HepG2 (cell line): ENCODE results near the gene RBM15B. TPM values are rescaled to one million over a fixed set of nuclear protein-coding genes. Genes with fewer than 3 reads are reported as not detected.

Experiments used
- CREM ChIP-seq, 2 experiments: sonication (generic) in 1 of 2; formaldehyde crosslinking in 1 of 2; IDR thresholded peaks; 2 replicates each; pipeline versions ENCODE4 v1.4.0 to v1.6.1; 2016 to 2020; ENCODE audit warnings: antibody characterized with exemption in 1 of 2, mild to moderate bottlenecking in 1 of 2, missing genetic modification reagents in 1 of 2
- DNMT1 ChIP-seq: sonication (generic); formaldehyde crosslinking; IDR thresholded peaks from 2 replicates; pipeline ENCODE4 v1.5.1; 2020; ENCODE audit warnings: mild to moderate bottlenecking, missing genetic modification reagents
- FLYWCH1 ChIP-seq: sonication (generic); formaldehyde crosslinking; IDR thresholded peaks from 2 replicates; pipeline ENCODE4 v1.8.1; 2023; ENCODE audit warnings: mild to moderate bottlenecking, missing genetic modification reagents
- FOXM1 ChIP-seq: sonication (generic); formaldehyde crosslinking; IDR thresholded peaks from 2 replicates; pipeline ENCODE4 v1.5.0; 2020; ENCODE audit warnings: missing genetic modification reagents
- HCFC1 ChIP-seq: fragments of 150-350 bp; IDR thresholded peaks from 2 replicates; pipeline ENCODE4 v1.6.1; 2014; ENCODE audit warnings: low read depth, low read length
- HNRNPH1 ChIP-seq: fragments of 200-400 bp; formaldehyde crosslinking; optimal IDR thresholded peaks from 2 replicates; pipeline ENCODE3; 2017; ENCODE audit warnings: mild to moderate bottlenecking, low read depth, low read length
- MAFG ChIP-seq: sonication (generic); formaldehyde crosslinking; IDR thresholded peaks from 2 replicates; pipeline ENCODE4 v1.5.1; 2020; ENCODE audit warnings: mild to moderate bottlenecking, missing genetic modification reagents
- NFE2L2 ChIP-seq: fragments of 150-350 bp; IDR thresholded peaks from 2 replicates; pipeline ENCODE4 v1.6.1; 2014; ENCODE audit warnings: low read length
- PHF20 ChIP-seq: sonication (generic); formaldehyde crosslinking; IDR thresholded peaks from 2 replicates; pipeline ENCODE4 v1.5.0; 2020; ENCODE audit warnings: mild to moderate bottlenecking, missing genetic modification reagents
- SETDB1 ChIP-seq: sonication (generic); formaldehyde crosslinking; IDR thresholded peaks from 2 replicates; pipeline ENCODE4 v1.5.1; 2020; ENCODE audit warnings: missing genetic modification reagents, mild to moderate bottlenecking, borderline replicate concordance
- ZBTB38 ChIP-seq: sonication (generic); formaldehyde crosslinking; IDR thresholded peaks from 2 replicates; pipeline ENCODE4 v1.5.1; 2020; ENCODE audit warnings: mild to moderate bottlenecking, missing genetic modification reagents
- ZNF12 ChIP-seq: sonication (generic); formaldehyde crosslinking; IDR thresholded peaks from 2 replicates; pipeline ENCODE4 v1.5.0; 2020; ENCODE audit warnings: missing genetic modification reagents
- ZNF33B ChIP-seq: sonication (generic); formaldehyde crosslinking; IDR thresholded peaks from 2 replicates; pipeline ENCODE4 v1.5.1; 2020; ENCODE audit warnings: mild to moderate bottlenecking, missing genetic modification reagents
- ZNF367 ChIP-seq: sonication (generic); formaldehyde crosslinking; IDR thresholded peaks from 2 replicates; pipeline ENCODE4 v1.4.0; 2020; ENCODE audit warnings: missing genetic modification reagents, borderline replicate concordance
- ZNF749 ChIP-seq: sonication (generic); formaldehyde crosslinking; IDR thresholded peaks from 2 replicates; pipeline ENCODE4 v1.8.0; 2022; ENCODE audit warnings: mild to moderate bottlenecking, missing genetic modification reagents, moderate library complexity, borderline replicate concordance
- polyA plus RNA-seq, 8 experiments: library from polyadenylated mRNA; depleted of rRNA in 3 of 8; stranded (reverse) in 7 of 8; unstranded in 1 of 8; fragments of >200 nt; fragmentation: Illumina TruSeq in 4 of 8; extraction: Trizol in 4 of 8; gene quantifications; 2 replicates each; pipeline versions ENCODE4 v1.2.1 to v1.2.3, GENCODE V29; 2011 to 2016; ENCODE audit warnings: low read depth in 4 of 8, missing spikeins in 1 of 8, mixed read lengths in 1 of 8; ENCODE audit not compliant: insufficient read depth in 1 of 8
- total RNA-seq, 5 experiments: library from RNA; depleted of rRNA; stranded (reverse); fragments of >200 nt; fragmentation: Illumina TruSeq; extraction: Trizol; gene quantifications; 2 replicates each; pipeline ENCODE4 v1.2.3, GENCODE V29; 2016; ENCODE audit warnings: low read depth in 1 of 5
- TF ChIP-seq, protein P1 (sequence below): sonication (generic); formaldehyde crosslinking; conservative IDR thresholded peaks from 2 replicates; pipeline ENCODE4 v1.8.1; 2023; ENCODE audit warnings: missing genetic modification reagents
- TF ChIP-seq, protein P2 (sequence below): sonication (generic); formaldehyde crosslinking; IDR thresholded peaks from 2 replicates; pipeline ENCODE4 v1.4.0; 2020; ENCODE audit warnings: mild to moderate bottlenecking, missing genetic modification reagents
- TF ChIP-seq, protein P3 (sequence below): sonication (generic); formaldehyde crosslinking; IDR thresholded peaks from 2 replicates; pipeline ENCODE4 v1.4.0; 2020; ENCODE audit warnings: missing genetic modification reagents
- TF ChIP-seq, protein P4 (sequence below): sonication (generic); formaldehyde crosslinking; IDR thresholded peaks from 2 replicates; pipeline ENCODE4 v1.5.0; 2020; ENCODE audit warnings: mild to moderate bottlenecking, missing genetic modification reagents, borderline replicate concordance

The RBM15B gene
- total and polyA plus RNA-seq, 2 of the 13 experiments (the other 11 are each of a cell fraction or from before 2014, with no cell fraction given), result 8.2 to 19.3 TPM

DNA sequence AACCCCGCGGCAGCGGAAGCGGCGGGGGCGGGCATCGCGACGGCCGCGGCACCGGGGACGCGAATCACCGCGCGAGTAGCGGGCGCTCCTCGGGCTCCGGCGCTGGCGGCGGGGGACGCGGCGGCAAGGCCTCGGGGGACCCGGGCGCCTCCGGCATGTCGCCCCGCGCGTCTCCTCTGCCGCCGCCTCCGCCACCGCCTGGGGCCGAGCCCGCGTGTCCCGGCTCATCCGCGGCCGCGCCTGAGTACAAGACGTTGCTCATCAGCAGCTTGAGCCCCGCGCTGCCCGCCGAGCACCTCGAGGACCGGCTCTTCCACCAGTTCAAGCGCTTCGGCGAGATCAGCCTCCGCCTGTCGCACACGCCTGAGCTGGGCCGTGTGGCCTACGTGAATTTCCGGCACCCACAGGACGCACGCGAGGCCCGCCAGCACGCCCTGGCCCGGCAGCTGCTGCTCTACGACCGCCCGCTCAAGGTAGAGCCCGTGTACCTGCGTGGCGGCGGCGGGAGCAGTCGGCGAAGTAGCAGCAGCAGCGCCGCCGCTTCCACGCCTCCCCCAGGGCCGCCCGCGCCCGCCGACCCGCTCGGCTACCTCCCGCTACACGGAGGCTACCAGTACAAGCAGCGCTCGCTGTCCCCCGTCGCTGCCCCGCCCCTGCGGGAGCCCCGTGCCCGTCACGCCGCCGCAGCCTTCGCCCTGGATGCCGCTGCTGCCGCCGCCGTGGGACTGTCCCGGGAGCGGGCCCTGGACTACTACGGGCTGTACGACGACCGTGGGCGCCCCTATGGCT lies 675 bp downstream of the RBM15B start (continued):
- TF ChIP-seq, protein P1, sequence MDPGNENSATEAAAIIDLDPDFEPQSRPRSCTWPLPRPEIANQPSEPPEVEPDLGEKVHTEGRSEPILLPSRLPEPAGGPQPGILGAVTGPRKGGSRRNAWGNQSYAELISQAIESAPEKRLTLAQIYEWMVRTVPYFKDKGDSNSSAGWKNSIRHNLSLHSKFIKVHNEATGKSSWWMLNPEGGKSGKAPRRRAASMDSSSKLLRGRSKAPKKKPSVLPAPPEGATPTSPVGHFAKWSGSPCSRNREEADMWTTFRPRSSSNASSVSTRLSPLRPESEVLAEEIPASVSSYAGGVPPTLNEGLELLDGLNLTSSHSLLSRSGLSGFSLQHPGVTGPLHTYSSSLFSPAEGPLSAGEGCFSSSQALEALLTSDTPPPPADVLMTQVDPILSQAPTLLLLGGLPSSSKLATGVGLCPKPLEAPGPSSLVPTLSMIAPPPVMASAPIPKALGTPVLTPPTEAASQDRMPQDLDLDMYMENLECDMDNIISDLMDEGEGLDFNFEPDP (CRISPR knock-in tag), result 0 out of 2 replicates have a peak, but pooled peaks have one; percentile 77
- no peak for TF ChIP-seq ZNF749 (CRISPR knock-in tag)
- TF ChIP-seq, protein P2, sequence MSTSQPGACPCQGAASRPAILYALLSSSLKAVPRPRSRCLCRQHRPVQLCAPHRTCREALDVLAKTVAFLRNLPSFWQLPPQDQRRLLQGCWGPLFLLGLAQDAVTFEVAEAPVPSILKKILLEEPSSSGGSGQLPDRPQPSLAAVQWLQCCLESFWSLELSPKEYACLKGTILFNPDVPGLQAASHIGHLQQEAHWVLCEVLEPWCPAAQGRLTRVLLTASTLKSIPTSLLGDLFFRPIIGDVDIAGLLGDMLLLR, result no peak; the same call in 1 of the 2 replicates
- TF ChIP-seq HCFC1, result no peak
- TF ChIP-seq, protein P3, sequence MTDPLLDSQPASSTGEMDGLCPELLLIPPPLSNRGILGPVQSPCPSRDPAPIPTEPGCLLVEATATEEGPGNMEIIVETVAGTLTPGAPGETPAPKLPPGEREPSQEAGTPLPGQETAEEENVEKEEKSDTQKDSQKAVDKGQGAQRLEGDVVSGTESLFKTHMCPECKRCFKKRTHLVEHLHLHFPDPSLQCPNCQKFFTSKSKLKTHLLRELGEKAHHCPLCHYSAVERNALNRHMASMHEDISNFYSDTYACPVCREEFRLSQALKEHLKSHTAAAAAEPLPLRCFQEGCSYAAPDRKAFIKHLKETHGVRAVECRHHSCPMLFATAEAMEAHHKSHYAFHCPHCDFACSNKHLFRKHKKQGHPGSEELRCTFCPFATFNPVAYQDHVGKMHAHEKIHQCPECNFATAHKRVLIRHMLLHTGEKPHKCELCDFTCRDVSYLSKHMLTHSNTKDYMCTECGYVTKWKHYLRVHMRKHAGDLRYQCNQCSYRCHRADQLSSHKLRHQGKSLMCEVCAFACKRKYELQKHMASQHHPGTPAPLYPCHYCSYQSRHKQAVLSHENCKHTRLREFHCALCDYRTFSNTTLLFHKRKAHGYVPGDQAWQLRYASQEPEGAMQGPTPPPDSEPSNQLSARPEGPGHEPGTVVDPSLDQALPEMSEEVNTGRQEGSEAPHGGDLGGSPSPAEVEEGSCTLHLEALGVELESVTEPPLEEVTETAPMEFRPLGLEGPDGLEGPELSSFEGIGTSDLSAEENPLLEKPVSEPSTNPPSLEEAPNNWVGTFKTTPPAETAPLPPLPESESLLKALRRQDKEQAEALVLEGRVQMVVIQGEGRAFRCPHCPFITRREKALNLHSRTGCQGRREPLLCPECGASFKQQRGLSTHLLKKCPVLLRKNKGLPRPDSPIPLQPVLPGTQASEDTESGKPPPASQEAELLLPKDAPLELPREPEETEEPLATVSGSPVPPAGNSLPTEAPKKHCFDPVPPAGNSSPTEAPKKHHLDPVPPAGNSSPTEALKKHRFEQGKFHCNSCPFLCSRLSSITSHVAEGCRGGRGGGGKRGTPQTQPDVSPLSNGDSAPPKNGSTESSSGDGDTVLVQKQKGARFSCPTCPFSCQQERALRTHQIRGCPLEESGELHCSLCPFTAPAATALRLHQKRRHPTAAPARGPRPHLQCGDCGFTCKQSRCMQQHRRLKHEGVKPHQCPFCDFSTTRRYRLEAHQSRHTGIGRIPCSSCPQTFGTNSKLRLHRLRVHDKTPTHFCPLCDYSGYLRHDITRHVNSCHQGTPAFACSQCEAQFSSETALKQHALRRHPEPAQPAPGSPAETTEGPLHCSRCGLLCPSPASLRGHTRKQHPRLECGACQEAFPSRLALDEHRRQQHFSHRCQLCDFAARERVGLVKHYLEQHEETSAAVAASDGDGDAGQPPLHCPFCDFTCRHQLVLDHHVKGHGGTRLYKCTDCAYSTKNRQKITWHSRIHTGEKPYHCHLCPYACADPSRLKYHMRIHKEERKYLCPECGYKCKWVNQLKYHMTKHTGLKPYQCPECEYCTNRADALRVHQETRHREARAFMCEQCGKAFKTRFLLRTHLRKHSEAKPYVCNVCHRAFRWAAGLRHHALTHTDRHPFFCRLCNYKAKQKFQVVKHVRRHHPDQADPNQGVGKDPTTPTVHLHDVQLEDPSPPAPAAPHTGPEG (CRISPR knock-in tag), result 0 out of 2 replicates have a peak, but pooled peaks have one; percentile 0
- no peak for TF ChIP-seq NFE2L2
- 0 out of 2 replicates have a peak, but pooled peaks have one; percentile 43 for TF ChIP-seq ZNF33B (CRISPR knock-in tag)
- TF ChIP-seq ZBTB38 (CRISPR knock-in tag), result peak; percentile 95
- TF ChIP-seq, protein P4, sequence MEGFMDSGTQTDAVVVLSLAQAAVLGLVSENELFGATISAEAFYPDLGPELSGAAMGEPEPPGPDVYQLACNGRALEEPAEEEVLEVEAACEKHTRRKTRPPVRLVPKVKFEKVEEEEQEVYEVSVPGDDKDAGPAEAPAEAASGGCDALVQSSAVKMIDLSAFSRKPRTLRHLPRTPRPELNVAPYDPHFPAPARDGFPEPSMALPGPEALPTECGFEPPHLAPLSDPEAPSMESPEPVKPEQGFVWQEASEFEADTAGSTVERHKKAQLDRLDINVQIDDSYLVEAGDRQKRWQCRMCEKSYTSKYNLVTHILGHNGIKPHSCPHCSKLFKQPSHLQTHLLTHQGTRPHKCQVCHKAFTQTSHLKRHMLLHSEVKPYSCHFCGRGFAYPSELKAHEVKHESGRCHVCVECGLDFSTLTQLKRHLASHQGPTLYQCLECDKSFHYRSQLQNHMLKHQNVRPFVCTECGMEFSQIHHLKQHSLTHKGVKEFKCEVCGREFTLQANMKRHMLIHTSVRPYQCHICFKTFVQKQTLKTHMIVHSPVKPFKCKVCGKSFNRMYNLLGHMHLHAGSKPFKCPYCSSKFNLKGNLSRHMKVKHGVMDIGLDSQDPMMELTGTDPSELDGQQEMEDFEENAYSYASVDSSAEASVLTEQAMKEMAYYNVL, result no peak
- TF ChIP-seq FOXM1 (CRISPR knock-in tag), result no peak
- peak; percentile 26; the same call in 1 of the 2 replicates for TF ChIP-seq ZNF367 (CRISPR knock-in tag)
- no peak for TF ChIP-seq SETDB1 (CRISPR knock-in tag)
- TF ChIP-seq MAFG (CRISPR knock-in tag), result 0 out of 2 replicates have a peak, but pooled peaks have one; percentile 9
- no peak for TF ChIP-seq PHF20 (CRISPR knock-in tag)
- TF ChIP-seq HNRNPH1, result no peak
- peak; percentile 23; the same call in 1 of the 2 replicates for TF ChIP-seq DNMT1 (CRISPR knock-in tag)
- peak; percentile 81; the same call in 1 of the 2 replicates for TF ChIP-seq FLYWCH1
- no peak for TF ChIP-seq CREM (IDR thresholded peaks at IDR 0.05)
- no peak for TF ChIP-seq CREM (CRISPR knock-in tag; IDR thresholded peaks at IDR 0.05)
- peak; percentile 20; the same call in 1 of the 2 replicates for TF ChIP-seq ZNF12 (CRISPR knock-in tag)
